Measurements from ENCODE around the gene SLC25A13. TPM values are rescaled to one million over a fixed set of nuclear protein-coding genes. Genes with fewer than 3 reads are reported as not detected.

Gene SLC25A13
- total and polyA plus RNA-seq, 2 of the 13 experiments (the other 11 are each of a cell fraction or from before 2014, with no cell fraction given): 36.2 to 84.9 TPM

DNA sequence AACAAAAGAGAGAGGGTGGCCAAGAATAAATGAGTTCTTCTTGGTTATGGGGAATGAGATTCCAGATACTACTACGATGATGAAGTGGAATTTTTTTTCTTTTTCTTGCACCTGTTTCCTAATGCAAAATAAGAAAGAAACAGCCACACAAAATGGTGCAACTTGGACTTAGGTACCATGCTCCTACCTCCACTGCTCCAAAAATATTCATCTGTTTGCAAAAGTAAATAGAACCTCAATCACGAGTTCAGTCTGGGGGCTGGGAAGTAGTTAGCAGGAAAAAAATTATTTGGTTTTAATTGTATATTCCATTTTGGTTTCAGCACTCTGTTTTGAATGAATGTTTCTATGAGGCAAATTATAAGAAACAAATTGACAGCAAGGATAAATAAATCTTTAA lies 73.5 kb downstream of the SLC25A13 start (continued):
- TF ChIP-seq, protein P1, sequence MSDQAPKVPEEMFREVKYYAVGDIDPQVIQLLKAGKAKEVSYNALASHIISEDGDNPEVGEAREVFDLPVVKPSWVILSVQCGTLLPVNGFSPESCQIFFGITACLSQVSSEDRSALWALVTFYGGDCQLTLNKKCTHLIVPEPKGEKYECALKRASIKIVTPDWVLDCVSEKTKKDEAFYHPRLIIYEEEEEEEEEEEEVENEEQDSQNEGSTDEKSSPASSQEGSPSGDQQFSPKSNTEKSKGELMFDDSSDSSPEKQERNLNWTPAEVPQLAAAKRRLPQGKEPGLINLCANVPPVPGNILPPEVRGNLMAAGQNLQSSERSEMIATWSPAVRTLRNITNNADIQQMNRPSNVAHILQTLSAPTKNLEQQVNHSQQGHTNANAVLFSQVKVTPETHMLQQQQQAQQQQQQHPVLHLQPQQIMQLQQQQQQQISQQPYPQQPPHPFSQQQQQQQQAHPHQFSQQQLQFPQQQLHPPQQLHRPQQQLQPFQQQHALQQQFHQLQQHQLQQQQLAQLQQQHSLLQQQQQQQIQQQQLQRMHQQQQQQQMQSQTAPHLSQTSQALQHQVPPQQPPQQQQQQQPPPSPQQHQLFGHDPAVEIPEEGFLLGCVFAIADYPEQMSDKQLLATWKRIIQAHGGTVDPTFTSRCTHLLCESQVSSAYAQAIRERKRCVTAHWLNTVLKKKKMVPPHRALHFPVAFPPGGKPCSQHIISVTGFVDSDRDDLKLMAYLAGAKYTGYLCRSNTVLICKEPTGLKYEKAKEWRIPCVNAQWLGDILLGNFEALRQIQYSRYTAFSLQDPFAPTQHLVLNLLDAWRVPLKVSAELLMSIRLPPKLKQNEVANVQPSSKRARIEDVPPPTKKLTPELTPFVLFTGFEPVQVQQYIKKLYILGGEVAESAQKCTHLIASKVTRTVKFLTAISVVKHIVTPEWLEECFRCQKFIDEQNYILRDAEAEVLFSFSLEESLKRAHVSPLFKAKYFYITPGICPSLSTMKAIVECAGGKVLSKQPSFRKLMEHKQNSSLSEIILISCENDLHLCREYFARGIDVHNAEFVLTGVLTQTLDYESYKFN (CRISPR knock-in tag; conservative IDR thresholded peaks at IDR 0.05): peak; percentile 66
- TF ChIP-seq FOXA3 (CRISPR knock-in tag; IDR thresholded peaks at IDR 0.05): peak; percentile 74
- TF ChIP-seq, protein P2, sequence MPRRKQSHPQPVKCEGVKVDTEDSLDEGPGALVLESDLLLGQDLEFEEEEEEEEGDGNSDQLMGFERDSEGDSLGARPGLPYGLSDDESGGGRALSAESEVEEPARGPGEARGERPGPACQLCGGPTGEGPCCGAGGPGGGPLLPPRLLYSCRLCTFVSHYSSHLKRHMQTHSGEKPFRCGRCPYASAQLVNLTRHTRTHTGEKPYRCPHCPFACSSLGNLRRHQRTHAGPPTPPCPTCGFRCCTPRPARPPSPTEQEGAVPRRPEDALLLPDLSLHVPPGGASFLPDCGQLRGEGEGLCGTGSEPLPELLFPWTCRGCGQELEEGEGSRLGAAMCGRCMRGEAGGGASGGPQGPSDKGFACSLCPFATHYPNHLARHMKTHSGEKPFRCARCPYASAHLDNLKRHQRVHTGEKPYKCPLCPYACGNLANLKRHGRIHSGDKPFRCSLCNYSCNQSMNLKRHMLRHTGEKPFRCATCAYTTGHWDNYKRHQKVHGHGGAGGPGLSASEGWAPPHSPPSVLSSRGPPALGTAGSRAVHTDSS (CRISPR knock-in tag; conservative IDR thresholded peaks at IDR 0.05): no peak
- peak; percentile 48; the same call in 1 of the 2 replicates for TF ChIP-seq KDM6A (CRISPR knock-in tag; IDR thresholded peaks at IDR 0.05; ENCODE audit: low read depth)
- TF ChIP-seq, protein P3, sequence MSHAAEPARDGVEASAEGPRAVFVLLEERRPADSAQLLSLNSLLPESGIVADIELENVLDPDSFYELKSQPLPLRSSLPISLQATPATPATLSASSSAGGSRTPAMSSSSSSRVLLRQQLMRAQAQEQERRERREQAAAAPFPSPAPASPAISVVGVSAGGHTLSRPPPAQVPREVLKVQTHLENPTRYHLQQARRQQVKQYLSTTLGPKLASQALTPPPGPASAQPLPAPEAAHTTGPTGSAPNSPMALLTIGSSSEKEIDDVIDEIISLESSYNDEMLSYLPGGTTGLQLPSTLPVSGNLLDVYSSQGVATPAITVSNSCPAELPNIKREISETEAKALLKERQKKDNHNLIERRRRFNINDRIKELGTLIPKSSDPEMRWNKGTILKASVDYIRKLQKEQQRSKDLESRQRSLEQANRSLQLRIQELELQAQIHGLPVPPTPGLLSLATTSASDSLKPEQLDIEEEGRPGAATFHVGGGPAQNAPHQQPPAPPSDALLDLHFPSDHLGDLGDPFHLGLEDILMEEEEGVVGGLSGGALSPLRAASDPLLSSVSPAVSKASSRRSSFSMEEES (CRISPR knock-in tag; IDR thresholded peaks at IDR 0.05): peak; percentile 96
- TF ChIP-seq ZNF12 (CRISPR knock-in tag; IDR thresholded peaks at IDR 0.05): no peak
- 0 out of 2 replicates have a peak, but pooled peaks have one; percentile 26 for TF ChIP-seq EHMT2 (IDR thresholded peaks at IDR 0.05; ENCODE audit: borderline replicate concordance, low read depth, low read length)
- TF ChIP-seq ZNF205 (CRISPR knock-in tag; IDR thresholded peaks at IDR 0.05): no peak
- TF ChIP-seq, protein P4, sequence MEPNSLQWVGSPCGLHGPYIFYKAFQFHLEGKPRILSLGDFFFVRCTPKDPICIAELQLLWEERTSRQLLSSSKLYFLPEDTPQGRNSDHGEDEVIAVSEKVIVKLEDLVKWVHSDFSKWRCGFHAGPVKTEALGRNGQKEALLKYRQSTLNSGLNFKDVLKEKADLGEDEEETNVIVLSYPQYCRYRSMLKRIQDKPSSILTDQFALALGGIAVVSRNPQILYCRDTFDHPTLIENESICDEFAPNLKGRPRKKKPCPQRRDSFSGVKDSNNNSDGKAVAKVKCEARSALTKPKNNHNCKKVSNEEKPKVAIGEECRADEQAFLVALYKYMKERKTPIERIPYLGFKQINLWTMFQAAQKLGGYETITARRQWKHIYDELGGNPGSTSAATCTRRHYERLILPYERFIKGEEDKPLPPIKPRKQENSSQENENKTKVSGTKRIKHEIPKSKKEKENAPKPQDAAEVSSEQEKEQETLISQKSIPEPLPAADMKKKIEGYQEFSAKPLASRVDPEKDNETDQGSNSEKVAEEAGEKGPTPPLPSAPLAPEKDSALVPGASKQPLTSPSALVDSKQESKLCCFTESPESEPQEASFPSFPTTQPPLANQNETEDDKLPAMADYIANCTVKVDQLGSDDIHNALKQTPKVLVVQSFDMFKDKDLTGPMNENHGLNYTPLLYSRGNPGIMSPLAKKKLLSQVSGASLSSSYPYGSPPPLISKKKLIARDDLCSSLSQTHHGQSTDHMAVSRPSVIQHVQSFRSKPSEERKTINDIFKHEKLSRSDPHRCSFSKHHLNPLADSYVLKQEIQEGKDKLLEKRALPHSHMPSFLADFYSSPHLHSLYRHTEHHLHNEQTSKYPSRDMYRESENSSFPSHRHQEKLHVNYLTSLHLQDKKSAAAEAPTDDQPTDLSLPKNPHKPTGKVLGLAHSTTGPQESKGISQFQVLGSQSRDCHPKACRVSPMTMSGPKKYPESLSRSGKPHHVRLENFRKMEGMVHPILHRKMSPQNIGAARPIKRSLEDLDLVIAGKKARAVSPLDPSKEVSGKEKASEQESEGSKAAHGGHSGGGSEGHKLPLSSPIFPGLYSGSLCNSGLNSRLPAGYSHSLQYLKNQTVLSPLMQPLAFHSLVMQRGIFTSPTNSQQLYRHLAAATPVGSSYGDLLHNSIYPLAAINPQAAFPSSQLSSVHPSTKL (CRISPR knock-in tag; IDR thresholded peaks at IDR 0.05): peak; percentile 69
- TF ChIP-seq, protein P5, sequence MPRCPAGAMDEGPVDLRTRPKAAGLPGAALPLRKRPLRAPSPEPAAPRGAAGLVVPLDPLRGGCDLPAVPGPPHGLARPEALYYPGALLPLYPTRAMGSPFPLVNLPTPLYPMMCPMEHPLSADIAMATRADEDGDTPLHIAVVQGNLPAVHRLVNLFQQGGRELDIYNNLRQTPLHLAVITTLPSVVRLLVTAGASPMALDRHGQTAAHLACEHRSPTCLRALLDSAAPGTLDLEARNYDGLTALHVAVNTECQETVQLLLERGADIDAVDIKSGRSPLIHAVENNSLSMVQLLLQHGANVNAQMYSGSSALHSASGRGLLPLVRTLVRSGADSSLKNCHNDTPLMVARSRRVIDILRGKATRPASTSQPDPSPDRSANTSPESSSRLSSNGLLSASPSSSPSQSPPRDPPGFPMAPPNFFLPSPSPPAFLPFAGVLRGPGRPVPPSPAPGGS (CRISPR knock-in tag; IDR thresholded peaks at IDR 0.05): no peak
- no peak for TF ChIP-seq GTF2F1 (IDR thresholded peaks at IDR 0.05; ENCODE audit: low read length)
